ENCODE data around the gene MICAL2. TPM values are rescaled to one million over a fixed set of nuclear protein-coding genes. Genes with fewer than 3 reads are reported as not detected.

The MICAL2 gene
- total RNA-seq, 1 experiment from 2014 or later: 37.4 TPM

GRCh38 chr11:12240677-12241076 is 130.3 kb downstream of the MICAL2 start:
- ATAC-seq (no peak), DNase-seq (ENCODE audit: low read depth, low spot score) (no peak)
- Histone ChIP-seq H3K36me3 (ENCODE audit: control insufficient read depth in 1 of 2, insufficient read depth in 2 of 2, low read length in 2 of 2) (no peaks in the 10 kb centered on the region; a peak in 1 of 4 replicates), H3K4me2 (ENCODE audit: low read length) (no peak overlapping the region), H3K27ac (ENCODE audit: low read depth, low read length) (no peak overlapping the region), H3K27me3 (ENCODE audit: insufficient read depth, low read length) (no peaks in the 10 kb centered on the region), H3K9me2 (ENCODE audit: insufficient read depth) (no peaks in the 10 kb centered on the region), H2AFZ (ENCODE audit: low read depth, low read length, poor library complexity, severe bottlenecking) (no peak overlapping the region), H3K79me2 (ENCODE audit: insufficient read depth, low read length) (no peaks in the 10 kb centered on the region), H3K9me3 (ENCODE audit: control insufficient read depth in 1 of 2, insufficient read depth in 1 of 2, low read depth in 1 of 2, low read length in 2 of 2) (no peaks in the 10 kb centered on the region), H4K20me1 (ENCODE audit: insufficient read depth) (no peaks in the 10 kb centered on the region), H3K4me3 (replicated peaks in 1 of 2; ENCODE audit: low read depth in 1 of 2, low read length in 2 of 2) (no peak overlapping the region), H3K4me1 (ENCODE audit: control insufficient read depth in 1 of 2, insufficient read depth in 2 of 2, low read length in 2 of 2) (peaks cover 5 to 19% of the 10 kb centered on the region in 2 experiments; a peak in 3 of 4 replicates), H3K9ac (ENCODE audit: low read length) (no peak overlapping the region)
- ChIA-PET RAD21 (ENCODE audit: low non-redundant PET in 1 of 2, low total read pairs in 2 of 2, uncharacterized antibody in 2 of 2, unreplicated experiment in 2 of 2) (no interaction called here), CTCF (interaction anchor here (1.6 kb wide), 1 partner anchor 196 kb away, joined by 4 read pairs; no protein-coding TSS in a partner anchor), POLR2A (no interaction called here)
- no TSS peak for BruUV-seq (replicated peaks)
- TF ChIP-seq ELF1 (IDR thresholded peaks at IDR 0.05; ENCODE audit: borderline replicate concordance, low read depth) (no peak), EZH2phosphoT487 (IDR thresholded peaks at IDR 0.05; ENCODE audit: borderline replicate concordance) (no peak), REST (IDR thresholded peaks at IDR 0.05; ENCODE audit: low read depth) (no peak), CEBPB (IDR thresholded peaks at IDR 0.05; ENCODE audit: low read depth) (no peak), EGR1 (IDR thresholded peaks at IDR 0.05; ENCODE audit: low read depth) (no peak), ATF3 (IDR thresholded peaks at IDR 0.05) (no peak)
- intact Hi-C loops (cut with micrococcal nuclease): no loop called here

- ATAC-seq (no peak), DNase-seq (ENCODE audit: low read depth, low spot score) (no peak)
- ChIA-PET CTCF (no interaction called here), RAD21 (ENCODE audit: low non-redundant PET in 1 of 2, low total read pairs in 2 of 2, uncharacterized antibody in 2 of 2, unreplicated experiment in 2 of 2) (no interaction called here), POLR2A (no interaction called here)
- Histone ChIP-seq H3K4me2 (ENCODE audit: low read length) (no peak overlapping the region), H3K36me3 (ENCODE audit: control insufficient read depth in 1 of 2, insufficient read depth in 2 of 2, low read length in 2 of 2) (no peaks in the 10 kb centered on the region; a peak in 1 of 4 replicates), H2AFZ (ENCODE audit: low read depth, low read length, poor library complexity, severe bottlenecking) (no peak overlapping the region), H4K20me1 (ENCODE audit: insufficient read depth) (no peaks in the 10 kb centered on the region), H3K9me2 (ENCODE audit: insufficient read depth) (no peaks in the 10 kb centered on the region), H3K27ac (ENCODE audit: low read depth, low read length) (no peak overlapping the region), H3K79me2 (ENCODE audit: insufficient read depth, low read length) (no peaks in the 10 kb centered on the region), H3K27me3 (ENCODE audit: insufficient read depth, low read length) (no peaks in the 10 kb centered on the region), H3K4me1 (ENCODE audit: control insufficient read depth in 1 of 2, insufficient read depth in 2 of 2, low read length in 2 of 2) (peaks cover 8 to 20% of the 10 kb centered on the region in 2 experiments; a peak in 3 of 4 replicates), H3K4me3 (replicated peaks in 1 of 2; ENCODE audit: low read depth in 1 of 2, low read length in 2 of 2) (no peak overlapping the region), H3K9me3 (ENCODE audit: control insufficient read depth in 1 of 2, insufficient read depth in 1 of 2, low read depth in 1 of 2, low read length in 2 of 2) (no peaks in the 10 kb centered on the region), H3K9ac (ENCODE audit: low read length) (no peak overlapping the region)
- BruUV-seq (replicated peaks): no TSS peak
- intact Hi-C loops (cut with micrococcal nuclease): no loop called here
- TF ChIP-seq CEBPB (IDR thresholded peaks at IDR 0.05; ENCODE audit: low read depth): no peak
- no peak for TF ChIP-seq CTCF (IDR thresholded peaks at IDR 0.05 in 2 of 3, conservative IDR thresholded peaks at IDR 0.05 in 1 of 3; ENCODE audit: borderline replicate concordance in 1 of 3, insufficient read depth in 1 of 3, low read depth in 2 of 3, low read length in 2 of 3)
- TF ChIP-seq FOSL1 (IDR thresholded peaks at IDR 0.05; ENCODE audit: low read depth): no peak
- no peak for TF ChIP-seq EGR1 (IDR thresholded peaks at IDR 0.05; ENCODE audit: low read depth)
- no peak for TF ChIP-seq ZBTB33 (IDR thresholded peaks at IDR 0.05; ENCODE audit: extremely low read depth, insufficient replicate concordance, low read length)
- TF ChIP-seq SP1 (IDR thresholded peaks at IDR 0.05; ENCODE audit: low read depth): no peak
- no peak for TF ChIP-seq ELF1 (IDR thresholded peaks at IDR 0.05; ENCODE audit: borderline replicate concordance, low read depth)
- no peak for TF ChIP-seq CBX3 (IDR thresholded peaks at IDR 0.05; ENCODE audit: low read depth)
- no peak for TF ChIP-seq POLR2AphosphoS5 (IDR thresholded peaks at IDR 0.05; ENCODE audit: low read depth, low read length)
- TF ChIP-seq SIN3A (IDR thresholded peaks at IDR 0.05; ENCODE audit: low read depth): no peak
Observed at GRCh38 chr11:12241401-12241800, 131.0 kb downstream of the MICAL2 start.

All from HCT116 (cell line).